ENCODE results near the gene SERPINE1.

Gene SERPINE1

DNA sequence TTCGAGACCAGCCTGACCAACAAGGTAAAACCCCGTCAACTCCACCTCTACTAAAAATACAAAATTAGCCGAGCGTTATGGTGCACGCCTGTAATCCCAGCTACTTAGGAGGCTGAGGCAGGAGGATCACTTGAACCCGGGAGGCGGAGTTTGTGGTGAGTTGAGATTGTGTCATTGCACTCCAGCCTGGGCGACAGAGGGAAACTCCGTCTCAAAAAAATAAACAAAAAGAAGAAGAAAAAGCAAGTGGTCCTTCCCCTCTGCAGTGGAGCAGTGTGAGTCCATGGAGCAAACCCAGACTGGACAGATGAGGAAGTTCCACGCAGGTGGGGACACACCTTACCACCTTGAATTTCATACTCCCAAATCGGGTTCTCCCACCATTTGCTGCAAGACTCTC, 13.1 kb upstream of the SERPINE1 start:
- TF ChIP-seq GATA3 (IDR thresholded peaks at IDR 0.05; ENCODE audit: low read depth, low read length) (no peak), GATA2 (IDR thresholded peaks at IDR 0.05; ENCODE audit: low read depth, low read length) (no peak)

DNA sequence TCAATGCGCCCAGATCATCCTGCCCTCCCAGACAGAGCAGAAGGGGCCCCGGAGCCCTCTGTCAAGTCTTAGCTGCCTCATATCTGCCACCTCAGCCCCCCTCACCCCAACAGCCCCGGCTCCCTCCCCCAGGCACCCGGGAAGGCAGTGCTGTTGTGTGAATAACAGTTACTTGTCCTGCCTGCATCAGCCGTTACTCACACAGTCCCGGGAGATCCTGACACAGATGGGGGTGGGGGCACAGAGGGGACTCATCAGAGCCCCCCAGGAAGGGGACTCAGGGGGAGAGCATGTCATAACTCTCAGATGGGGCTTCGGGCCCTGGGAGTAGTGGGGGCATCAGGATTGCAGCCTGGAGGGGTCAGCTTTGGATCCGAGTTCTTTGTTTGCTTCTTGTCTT, 12.4 kb upstream of the SERPINE1 start:
- TF ChIP-seq GATA3 (IDR thresholded peaks at IDR 0.05; ENCODE audit: low read depth, low read length) (no peak), GATA2 (IDR thresholded peaks at IDR 0.05; ENCODE audit: low read depth, low read length) (no peak)

DNA sequence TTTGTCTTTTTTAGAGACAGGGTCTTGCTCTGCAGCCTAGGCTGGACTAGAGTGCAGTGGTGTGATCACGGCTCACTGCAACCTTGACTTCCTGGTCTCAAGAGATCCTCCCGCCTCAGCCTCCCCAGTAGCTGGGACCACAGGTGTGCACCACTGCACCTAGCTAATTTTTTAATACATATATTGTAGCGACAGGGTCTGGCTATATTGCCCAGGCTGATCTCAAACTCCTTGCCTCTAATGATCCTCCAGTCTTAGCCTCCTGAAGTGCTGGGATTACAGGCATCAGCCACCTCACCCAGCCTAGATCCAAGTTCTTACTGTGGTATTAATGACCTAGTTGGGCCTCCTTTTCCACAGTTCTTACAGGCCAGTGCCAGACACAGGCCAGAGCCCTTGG, 11.7 kb upstream of the SERPINE1 start:
- TF ChIP-seq GATA3 (IDR thresholded peaks at IDR 0.05; ENCODE audit: low read depth, low read length) (no peak), GATA2 (IDR thresholded peaks at IDR 0.05; ENCODE audit: low read depth, low read length) (no peak)

DNA sequence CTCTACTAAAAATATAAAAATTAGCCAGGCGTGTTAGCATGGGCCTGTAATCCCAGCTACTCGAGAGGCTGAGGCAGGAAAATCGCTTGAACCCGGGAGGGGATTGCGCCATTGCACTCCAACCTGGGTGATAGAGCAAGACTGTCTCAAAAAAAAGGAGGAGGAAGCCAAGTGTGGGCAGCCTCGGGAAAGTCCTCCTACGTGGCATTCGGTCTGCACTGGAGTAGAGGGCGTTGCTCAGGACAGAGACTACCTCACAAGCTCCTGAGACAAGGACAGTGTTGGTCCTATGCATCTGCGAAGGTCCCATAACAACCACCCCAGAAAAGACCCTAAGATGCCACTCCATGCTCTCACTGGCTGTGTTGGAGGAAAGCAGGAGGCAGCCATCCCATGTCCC, 10.0 kb upstream of the SERPINE1 start:
- TF ChIP-seq GATA3 (IDR thresholded peaks at IDR 0.05; ENCODE audit: low read depth, low read length) (no peak), GATA2 (IDR thresholded peaks at IDR 0.05; ENCODE audit: low read depth, low read length) (no peak)

DNA sequence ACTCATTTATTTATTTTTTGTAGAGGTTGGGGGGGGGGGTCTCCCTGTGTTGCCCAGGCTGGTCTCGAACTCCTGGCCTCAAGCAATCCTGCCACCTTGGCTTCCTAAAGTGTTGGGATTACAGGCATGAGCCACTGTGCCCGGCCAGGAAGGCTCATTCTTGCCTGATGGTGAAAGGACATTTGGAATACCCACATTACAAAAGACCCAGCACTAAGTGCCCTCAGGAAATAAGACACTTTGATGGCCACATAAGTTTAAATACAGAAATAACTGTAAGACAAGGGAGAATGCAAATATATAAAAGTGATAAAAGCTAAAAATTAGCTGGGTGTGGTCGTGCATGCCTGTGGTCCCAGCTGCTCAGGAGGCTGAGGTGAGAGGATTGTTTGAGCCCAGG, 8.0 kb upstream of the SERPINE1 start:
- TF ChIP-seq GATA3 (IDR thresholded peaks at IDR 0.05; ENCODE audit: low read depth, low read length) (no peak), GATA2 (IDR thresholded peaks at IDR 0.05; ENCODE audit: low read depth, low read length) (no peak)

DNA sequence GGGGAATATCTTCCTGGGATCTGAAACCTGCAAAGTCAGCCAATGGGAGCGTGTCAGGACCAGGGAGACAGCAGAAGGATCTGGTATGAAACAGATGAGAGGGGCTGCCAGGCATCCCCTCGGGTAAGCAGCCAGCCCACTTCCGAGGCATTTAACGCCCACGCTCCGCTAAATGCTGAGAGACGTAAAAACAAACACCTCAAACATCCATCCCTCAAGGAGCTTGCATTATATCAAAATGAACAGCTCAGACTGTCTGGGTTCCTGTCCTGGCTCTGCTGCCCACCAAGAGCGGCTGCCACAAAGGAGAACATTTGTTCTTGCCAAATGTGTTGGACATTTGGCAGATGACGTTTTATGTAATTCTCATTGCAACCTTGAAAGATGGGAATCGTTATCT, 7.0 kb upstream of the SERPINE1 start:
- TF ChIP-seq GATA3 (IDR thresholded peaks at IDR 0.05; ENCODE audit: low read depth, low read length) = no peak
- no peak for TF ChIP-seq GATA2 (IDR thresholded peaks at IDR 0.05; ENCODE audit: low read depth, low read length)

DNA sequence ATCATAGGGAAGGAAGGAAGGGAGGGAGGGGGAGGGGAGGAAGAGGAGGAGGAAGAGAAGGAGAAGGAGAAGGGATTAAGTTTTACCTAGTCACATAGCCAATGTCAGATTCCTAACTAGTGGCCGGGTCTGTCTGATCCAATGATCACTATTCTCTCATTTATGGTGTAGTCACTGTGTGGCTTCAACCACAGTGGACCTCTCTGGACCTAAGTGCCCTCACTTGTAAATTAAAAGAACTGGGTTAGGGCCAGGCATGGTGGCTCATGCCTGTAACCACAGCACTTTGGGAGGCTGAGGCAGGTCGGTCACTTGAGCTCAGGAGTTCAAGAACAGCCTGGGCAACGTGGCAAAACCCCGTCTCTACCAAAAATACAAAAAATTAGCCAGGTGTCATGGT, 6.6 kb upstream of the SERPINE1 start:
- TF ChIP-seq GATA2 (IDR thresholded peaks at IDR 0.05; ENCODE audit: low read depth, low read length) = no peak
- no peak for TF ChIP-seq GATA3 (IDR thresholded peaks at IDR 0.05; ENCODE audit: low read depth, low read length)

DNA sequence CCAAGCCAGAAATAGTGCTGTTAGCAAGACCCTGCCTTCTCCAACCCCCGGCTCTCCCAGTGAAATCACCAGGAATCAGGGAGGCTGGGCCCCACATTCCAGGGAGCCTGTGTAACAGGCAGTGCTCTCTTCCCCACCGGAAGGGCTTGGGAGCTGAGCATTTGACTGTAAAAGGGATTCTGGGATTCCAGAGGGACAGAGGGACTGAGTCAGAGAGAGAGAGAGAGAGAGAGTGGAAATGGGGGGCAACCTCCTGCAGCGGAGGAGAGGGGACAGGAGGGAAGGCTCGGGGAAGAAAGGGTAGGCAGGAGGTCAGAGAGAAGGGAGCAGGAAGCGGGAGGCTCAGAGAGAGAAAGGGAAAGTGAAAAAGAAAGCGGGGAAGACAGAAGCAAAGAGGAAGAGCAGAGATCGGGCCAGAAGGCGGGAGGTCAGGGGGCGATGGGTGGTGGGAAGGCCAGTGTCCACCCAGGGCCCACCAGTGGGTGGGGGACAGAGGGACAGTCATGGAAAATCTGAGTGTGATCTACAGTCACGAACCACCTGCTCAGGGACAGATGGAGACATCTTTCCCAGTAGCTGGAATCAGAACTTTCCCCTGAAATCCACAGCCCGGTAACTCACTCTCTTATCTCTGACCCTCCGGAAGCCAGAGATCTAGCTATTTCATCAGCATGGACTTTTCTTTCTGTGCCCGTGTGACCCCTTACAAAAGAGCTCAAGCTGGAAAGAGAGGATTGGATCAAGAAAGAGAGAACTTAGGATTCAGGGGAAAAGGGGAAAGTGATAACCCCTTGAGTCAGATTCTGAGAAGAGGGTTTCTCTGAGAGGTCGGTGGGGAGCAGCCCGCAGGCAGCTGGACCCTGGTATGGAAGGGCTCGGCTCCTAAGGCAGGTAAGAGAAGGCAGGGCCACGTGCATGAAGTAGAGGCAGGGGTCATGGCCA, 4.6 kb upstream of the SERPINE1 start:
- TF ChIP-seq GATA2 (IDR thresholded peaks at IDR 0.05; ENCODE audit: low read depth, low read length) (no peak), GATA3 (IDR thresholded peaks at IDR 0.05; ENCODE audit: low read depth, low read length) (no peak)

DNA sequence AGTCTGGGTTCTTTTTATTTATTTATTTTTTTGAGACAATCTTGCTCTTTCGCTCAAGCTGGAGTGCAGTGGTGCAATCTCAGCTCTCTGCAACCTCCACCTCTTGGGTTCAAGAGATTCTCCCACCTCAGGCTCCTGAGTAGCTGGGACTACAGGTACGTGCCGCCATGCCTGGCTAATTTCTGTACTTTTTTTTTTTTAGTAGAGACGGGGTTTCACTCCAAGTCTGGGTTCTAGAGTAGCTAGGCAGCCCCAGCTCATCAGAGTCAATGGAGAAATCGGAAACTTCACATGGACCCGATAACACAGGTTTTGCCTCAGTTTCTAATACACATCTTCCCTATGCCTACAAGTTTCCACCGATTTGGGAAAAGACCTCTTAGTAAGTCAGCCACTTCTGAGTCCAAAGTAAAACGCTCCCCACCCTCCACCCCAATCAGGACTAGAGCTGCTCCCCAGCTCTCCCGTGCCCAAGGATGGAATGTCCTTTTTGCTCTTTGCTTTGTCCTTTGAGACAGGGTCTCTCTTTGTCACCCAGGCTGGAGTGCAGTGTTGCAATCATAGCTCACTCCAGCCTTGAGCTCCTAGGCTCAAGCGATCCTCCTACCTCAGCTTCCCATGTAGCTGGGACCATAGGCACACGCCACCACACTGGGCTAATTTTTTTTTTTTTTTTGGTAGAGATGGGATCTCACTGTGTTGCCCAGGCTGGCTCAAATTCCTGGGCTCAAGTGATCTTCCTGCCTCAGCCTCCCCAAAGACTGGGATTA, 3.8 kb upstream of the SERPINE1 start:
- no peak for TF ChIP-seq GATA3 (IDR thresholded peaks at IDR 0.05; ENCODE audit: low read depth, low read length)
- no peak for TF ChIP-seq GATA2 (IDR thresholded peaks at IDR 0.05; ENCODE audit: low read depth, low read length)

DNA sequence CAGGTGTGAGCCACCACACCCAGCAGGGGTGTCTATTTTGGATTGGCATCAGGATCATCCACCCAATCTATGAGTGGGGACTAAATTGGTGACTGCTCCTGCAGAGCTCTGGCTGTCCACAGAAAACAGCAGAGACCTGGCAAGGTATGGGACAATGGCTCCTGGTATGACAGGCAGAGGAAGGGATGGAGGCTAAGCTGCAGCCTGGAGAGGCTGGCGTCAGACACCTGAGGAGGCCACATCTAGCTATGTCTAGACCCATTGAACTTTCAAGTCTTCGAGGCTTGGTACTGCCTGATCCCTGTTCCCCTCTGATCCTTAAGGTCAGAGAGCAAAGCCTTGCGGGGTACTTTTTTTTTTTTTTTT, 3.2 kb upstream of the SERPINE1 start:
- TF ChIP-seq GATA3 (IDR thresholded peaks at IDR 0.05; ENCODE audit: low read depth, low read length) (no peak), GATA2 (IDR thresholded peaks at IDR 0.05; ENCODE audit: low read depth, low read length) (no peak)

DNA sequence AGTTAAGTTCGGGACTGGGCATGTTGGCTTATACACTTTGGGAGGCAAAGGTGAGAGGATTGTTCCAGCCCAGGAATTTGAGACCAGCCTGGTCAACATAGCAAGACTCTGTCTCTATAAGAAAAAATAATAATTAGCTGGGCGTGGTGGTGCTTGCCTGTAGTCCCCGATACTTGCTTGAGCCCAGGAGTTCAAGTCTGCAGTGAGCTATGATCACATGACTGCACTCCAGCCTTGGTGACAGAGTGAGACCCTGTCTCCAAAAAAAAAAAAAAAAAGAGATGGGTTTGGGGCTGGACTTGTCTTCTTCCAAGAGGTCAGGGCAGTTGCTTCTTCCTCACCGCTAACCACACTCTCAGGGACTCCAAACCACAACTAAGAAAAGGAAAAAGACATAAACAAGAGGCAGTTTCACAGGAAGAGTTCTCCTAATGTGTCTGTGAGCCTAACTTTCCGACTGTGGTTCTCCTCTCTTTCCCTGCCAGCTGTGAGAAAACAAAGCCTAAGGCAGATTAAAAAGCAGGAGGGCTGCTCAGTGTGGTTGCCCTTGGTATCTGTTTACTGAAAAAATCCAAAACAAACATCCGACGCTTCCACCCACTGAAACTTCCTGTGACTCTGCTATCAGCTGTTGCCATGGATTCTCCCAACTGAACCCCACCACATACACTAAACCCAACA, 2.4 kb upstream of the SERPINE1 start:
- TF ChIP-seq GATA3 (IDR thresholded peaks at IDR 0.05; ENCODE audit: low read depth, low read length) (no peak), GATA2 (IDR thresholded peaks at IDR 0.05; ENCODE audit: low read depth, low read length) (no peak)

DNA sequence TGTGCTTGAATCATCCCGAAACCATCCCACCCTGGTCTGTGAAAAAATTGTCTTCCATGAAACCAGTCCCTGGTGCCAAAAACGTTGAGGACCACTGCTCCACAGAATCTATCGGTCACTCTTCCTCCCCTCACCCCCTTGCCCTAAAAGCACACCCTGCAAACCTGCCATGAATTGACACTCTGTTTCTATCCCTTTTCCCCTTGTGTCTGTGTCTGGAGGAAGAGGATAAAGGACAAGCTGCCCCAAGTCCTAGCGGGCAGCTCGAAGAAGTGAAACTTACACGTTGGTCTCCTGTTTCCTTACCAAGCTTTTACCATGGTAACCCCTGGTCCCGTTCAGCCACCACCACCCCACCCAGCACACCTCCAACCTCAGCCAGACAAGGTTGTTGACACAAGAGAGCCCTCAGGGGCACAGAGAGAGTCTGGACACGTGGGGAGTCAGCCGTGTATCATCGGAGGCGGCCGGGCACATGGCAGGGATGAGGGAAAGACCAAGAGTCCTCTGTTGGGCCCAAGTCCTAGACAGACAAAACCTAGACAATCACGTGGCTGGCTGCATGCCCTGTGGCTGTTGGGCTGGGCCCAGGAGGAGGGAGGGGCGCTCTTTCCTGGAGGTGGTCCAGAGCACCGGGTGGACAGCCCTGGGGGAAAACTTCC, 784 bp upstream of the SERPINE1 start:
- no peak for TF ChIP-seq GATA2 (IDR thresholded peaks at IDR 0.05; ENCODE audit: low read depth, low read length)
- no peak for TF ChIP-seq GATA3 (IDR thresholded peaks at IDR 0.05; ENCODE audit: low read depth, low read length)

DNA sequence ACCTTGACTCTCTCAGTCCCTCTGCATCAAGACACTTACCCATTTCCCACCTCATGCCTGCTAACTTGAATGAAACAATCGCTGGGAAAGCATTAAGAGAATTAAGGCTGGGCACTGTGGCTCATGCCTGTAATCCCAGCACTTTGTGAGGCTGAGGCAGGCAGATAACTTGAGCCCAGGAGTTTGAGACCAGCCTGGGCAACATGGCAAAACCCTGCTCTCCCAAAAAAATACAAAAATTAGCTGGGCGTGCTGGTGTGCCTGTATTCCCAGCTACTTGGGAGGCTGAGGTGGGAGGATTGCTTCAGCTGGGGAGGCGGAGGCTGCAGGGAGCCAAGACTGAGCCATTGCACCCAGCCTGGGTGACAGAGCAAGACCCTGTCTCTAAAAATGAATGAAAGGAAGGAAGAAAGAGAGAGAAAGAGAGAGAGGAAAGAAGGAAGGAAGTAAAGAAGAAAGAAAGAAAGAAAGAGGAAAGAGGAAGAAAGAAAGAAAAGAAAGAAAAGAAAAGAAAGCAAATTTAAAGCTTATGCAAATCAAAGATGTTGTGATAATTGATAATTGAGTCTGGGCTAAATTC, 646 bp downstream of the SERPINE1 start:
- TF ChIP-seq GATA3 (IDR thresholded peaks at IDR 0.05; ENCODE audit: low read depth, low read length) = no peak
- no peak for TF ChIP-seq GATA2 (IDR thresholded peaks at IDR 0.05; ENCODE audit: low read depth, low read length)
